Right lobe of liver (tissue), 6 donors: ENCODE measurements around the gene KRTAP10-9. TPM values are rescaled to one million over a fixed set of nuclear protein-coding genes. Genes with fewer than 3 reads are reported as not detected.

ENCODE experiments used
- ATAC-seq, 4 donors: fragments of 200-7000 bp; cut with Tn5 transposase; one replicate each; pipeline ENCODE4 v1.9.1; 2020; ENCODE audit warnings: mild to moderate bottlenecking in 4 of 4, moderate library complexity in 4 of 4
- DNase-seq, 3 donors: peaks; one replicate each; pipeline ENCODE4 v3.0.0-alpha.2; 2020
- H3K27ac ChIP-seq, 3 donors: fragments of 200-600 bp; one replicate each; pipeline ENCODE4 v1.8.0; 2022
- H3K27me3 ChIP-seq, 2 donors: fragments of 200-600 bp; one replicate each; pipeline ENCODE4 v1.8.0; 2022
- H3K36me3 ChIP-seq, 4 donors: fragments of 200-600 bp; sonication (generic) in 1 of 4; one replicate each; pipeline versions ENCODE4 v1.5.1 to v1.8.0; 2017 to 2022; ENCODE audit warnings: control low read depth in 1 of 4
- H3K4me1 ChIP-seq, 4 donors: fragments of 200-600 bp; sonication (generic) in 1 of 4; one replicate each; pipeline versions ENCODE4 v1.5.1 to v1.8.0; 2017 to 2022; ENCODE audit warnings: control low read depth in 1 of 4
- H3K4me3 ChIP-seq, 3 donors: fragments of 200-600 bp; one replicate each; pipeline ENCODE4 v1.8.0; 2022
- H3K9me3 ChIP-seq, 4 donors: fragments of 200-600 bp; sonication (generic) in 1 of 4; one replicate each; pipeline versions ENCODE4 v1.5.1 to v1.8.0; 2017 to 2022; ENCODE audit warnings: control low read depth in 1 of 4
- CTCF ChIP-seq, 4 donors: fragments of 200-600 bp in 3 of 4; fragments of 450-650 bp in 1 of 4; IDR thresholded peaks; one replicate each; pipeline versions ENCODE4 v1.5.1 to v1.8.0; 2016 to 2022; ENCODE audit warnings: antibody characterized with exemption in 4 of 4, mild to moderate bottlenecking in 2 of 4
- POLR2A ChIP-seq: fragments of 450-650 bp; IDR thresholded peaks from one replicate; pipeline ENCODE4 v1.6.1; 2017; ENCODE audit warnings: antibody characterized with exemption, mild to moderate bottlenecking
- WGBS: methylation state at CpG from one replicate; pipeline ENCODE4 v1.1.6; 2018; ENCODE audit warnings: low coverage, low lambda C conversion rate; ENCODE audit not compliant: insufficient coverage; ENCODE audit errors: missing lambda C conversion rate; 5-methylcytosine and 5-hydroxymethylcytosine counted together
- intact Hi-C, 2 donors: fragments of 100-400 bp; cut with DNase I; formaldehyde crosslinking; loops; one replicate each; pipeline versions ENCODE4 v1.11.2 to v1.14.1; 2022
- total RNA-seq, 6 experiments: library from RNA; depleted of rRNA in 2 of 6; stranded (reverse); fragments of >200 nt in 2 of 6; fragmentation: NEBNext Ultra II Directional in 3 of 6; extraction: Animal tissue kit (Norgen Biotek cat#: 25700) in 3 of 6; gene quantifications; one replicate each; pipeline versions ENCODE4 v1.1.0 to v1.2.4, GENCODE V29; 2016 to 2023
- donor health status: DM: no; HTN: yes; CAD: no.
- donor health status: DM: no; HTN: no; CAD: no.
- donor health status: DM: no; HTN: no; CAD: no.
- donor health status: DM: no; HTN: yes; CAD: no.
- donor health status: DM: no; HTN: yes; CAD: no.

Gene KRTAP10-9
- total RNA-seq, 6 experiments from 2014 or later: not detected

DNA sequence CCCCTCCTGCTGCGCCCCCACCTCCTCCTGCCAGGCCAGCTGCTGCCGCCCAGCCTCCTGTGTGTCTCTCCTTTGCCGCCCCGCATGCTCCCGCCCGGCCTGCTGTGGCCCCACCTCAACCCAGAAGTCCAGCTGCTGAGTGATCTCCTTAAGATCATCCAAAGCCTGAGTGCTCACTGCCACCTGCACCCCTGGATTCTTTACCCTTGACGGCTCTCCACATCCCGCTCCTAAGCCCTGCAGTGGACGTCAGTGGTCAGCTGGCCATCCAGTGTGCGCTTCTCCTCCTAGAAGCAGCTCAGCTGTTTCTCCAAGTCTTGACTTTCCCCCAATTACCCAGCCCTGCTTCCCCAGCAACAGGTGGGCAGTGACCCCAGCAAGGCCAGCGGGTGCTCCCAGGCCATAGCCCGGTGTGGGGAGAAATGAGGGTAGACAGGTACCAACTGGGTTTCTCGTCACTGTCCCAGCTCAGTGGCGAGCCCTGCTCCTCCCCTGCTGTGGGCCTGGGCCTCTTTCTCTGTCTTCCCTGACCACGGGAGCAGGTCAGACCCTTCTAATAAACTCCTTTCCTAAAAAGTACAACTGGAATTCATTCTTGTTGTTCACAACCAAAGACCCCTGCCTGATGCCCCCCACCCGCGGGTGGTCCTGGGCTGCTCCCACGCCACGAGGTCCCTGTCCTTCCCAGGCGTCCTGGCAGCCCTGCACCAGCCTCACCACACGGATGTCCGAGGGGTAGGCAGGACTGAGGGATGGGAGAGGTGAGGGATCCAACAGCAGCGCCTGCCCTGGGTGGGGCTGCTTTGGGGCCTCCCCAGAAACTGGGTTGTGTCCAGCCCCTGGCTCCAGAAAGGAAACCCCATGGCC, 25.1 kb upstream of the KRTAP10-9 start:
- ATAC-seq: peak in 1 of 4 donors; percentile 34
- intact Hi-C loops: no loop called here

DNA sequence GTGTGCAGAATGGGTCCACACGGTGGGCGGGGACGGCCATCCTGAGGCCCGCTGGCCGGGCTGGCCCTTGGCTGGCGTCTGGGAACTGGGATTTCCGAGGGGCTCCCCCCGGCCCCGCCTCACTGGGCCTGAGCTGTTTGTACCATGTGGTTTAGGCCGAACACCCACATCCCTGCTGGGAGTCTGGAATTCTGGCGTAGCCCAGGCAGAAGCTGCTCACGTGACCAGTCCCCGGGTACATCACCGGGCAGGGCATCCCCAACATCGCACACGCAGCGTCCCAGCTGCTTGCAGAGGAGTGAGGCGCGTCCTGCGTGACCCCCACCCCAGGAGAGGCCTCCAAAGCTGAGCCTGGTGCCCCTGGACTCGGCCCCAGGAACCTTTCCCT, 24.4 kb upstream of the KRTAP10-9 start:
- Histone ChIP-seq H3K27me3 (no peaks in the 10 kb centered on the region), H3K36me3 (no peaks in the 10 kb centered on the region), H3K4me3 (no peak overlapping the region), H3K9me3 (no peaks in the 10 kb centered on the region), H3K4me1 (no peaks in the 10 kb centered on the region), H3K27ac (no peak overlapping the region)
- TF ChIP-seq POLR2A (no peak), CTCF (IDR thresholded peaks at IDR 0.05) (no peak)
- DNase-seq (no peak), ATAC-seq (no peak)
- WGBS: no CpG with 5 or more reads among the region's 21 CpGs
- intact Hi-C loops: no loop called here

More for the DNA sequence above, 25.1 kb upstream of the KRTAP10-9 start:
- H3K9me3 ChIP-seq: no peaks in the 10 kb centered on the region
- H3K27me3 ChIP-seq: no peaks in the 10 kb centered on the region
- H3K27ac ChIP-seq: no peak overlapping the region
- no peak for TF ChIP-seq CTCF (IDR thresholded peaks at IDR 0.05)
- no peak for TF ChIP-seq POLR2A
- no peak overlapping the region for H3K4me3 ChIP-seq
- no peaks in the 10 kb centered on the region for H3K4me1 ChIP-seq
- 83% methylated on average over 13 of the region's 23 CpGs for WGBS
- DNase-seq: no peak
- no peaks in the 10 kb centered on the region for H3K36me3 ChIP-seq

- 35% methylated on average over 4 of the region's 17 CpGs for WGBS
- DNase-seq: no peak
- intact Hi-C loops: no loop called here
- Histone ChIP-seq H3K27ac (no peak overlapping the region), H3K36me3 (no peaks in the 10 kb centered on the region), H3K27me3 (no peaks in the 10 kb centered on the region), H3K4me1 (no peaks in the 10 kb centered on the region), H3K9me3 (no peaks in the 10 kb centered on the region), H3K4me3 (no peak overlapping the region)
- TF ChIP-seq CTCF (IDR thresholded peaks at IDR 0.05) (no peak), POLR2A (no peak)
- ATAC-seq: peak in 1 of 4 donors; percentile 31
Observed at GRCh38 chr21:44603109-44603875, 23.6 kb upstream of the KRTAP10-9 start.

DNA sequence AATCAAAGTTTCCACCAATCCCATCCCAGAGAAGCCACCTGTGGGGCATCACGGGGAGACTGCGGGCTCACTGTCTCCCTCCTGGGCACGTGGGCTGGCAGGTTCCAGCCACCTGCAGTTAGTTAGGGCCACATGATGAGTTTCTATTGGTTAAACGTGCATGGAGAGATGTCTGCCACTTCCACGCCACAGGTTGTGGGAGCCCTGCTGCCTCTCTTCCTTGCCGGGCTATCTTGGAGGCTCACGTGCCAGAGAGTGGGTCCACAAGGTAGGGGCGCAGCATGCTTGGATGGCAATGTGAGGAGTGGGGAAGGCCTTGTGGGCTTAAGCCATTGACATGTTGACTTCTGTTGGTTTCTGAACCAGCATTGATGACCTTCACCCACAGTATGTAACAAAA, 23.0 kb upstream of the KRTAP10-9 start:
- WGBS: 33% methylated on average over 1 of the region's 8 CpGs
- ATAC-seq (no peak), DNase-seq (no peak)
- intact Hi-C loops: no loop called here
- H3K36me3 ChIP-seq: no peaks in the 10 kb centered on the region
- H3K4me3 ChIP-seq: no peak overlapping the region
- no peaks in the 10 kb centered on the region for H3K27me3 ChIP-seq
- H3K27ac ChIP-seq: no peak overlapping the region
- H3K4me1 ChIP-seq: no peaks in the 10 kb centered on the region
- no peaks in the 10 kb centered on the region for H3K9me3 ChIP-seq
- TF ChIP-seq CTCF (IDR thresholded peaks at IDR 0.05): no peak
- TF ChIP-seq POLR2A: no peak
